ENCODE data around the gene ADNP. TPM values are rescaled to one million over a fixed set of nuclear protein-coding genes. Genes with fewer than 3 reads are reported as not detected.
A peak's percentile ranks its signal among the peaks of the same experiment; 100 is the strongest.

Gene ADNP
- total RNA-seq, 4 donors from 2014 or later = 29.2 to 47.5 (median 32.8) TPM

GRCh38 chr20:50929299-50930138 lies 1.7 kb downstream of the ADNP start:
- peak; percentile 77 for DNase-seq
- intact Hi-C loops (cut with DNase I) = loop anchor here (5.0 kb wide), 1 partner anchor 132 kb away; the partner anchor contains the start of gene BCAS4
- peaks cover 13 to 64% (median 27%) of the 10 kb centered on the region in 3 donors for H3K4me1 ChIP-seq

DNA sequence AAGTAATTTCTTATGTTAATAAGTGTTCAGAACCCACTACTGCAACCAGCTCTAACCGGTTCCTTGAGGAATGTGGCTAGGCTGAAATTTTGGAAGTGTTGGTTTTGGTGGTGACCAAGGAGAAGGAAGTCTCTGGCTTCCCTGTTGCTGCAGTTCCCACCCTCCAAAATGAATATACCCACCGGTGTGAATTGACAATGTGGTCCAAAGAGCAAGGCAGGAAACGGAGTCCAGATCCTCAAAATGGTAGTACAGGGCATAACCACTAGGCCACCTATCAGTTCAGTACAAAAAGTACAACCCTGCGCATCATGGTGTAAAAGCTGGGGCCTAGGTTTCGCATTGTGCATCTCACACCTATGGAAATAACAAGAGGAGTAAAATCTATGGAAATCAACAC lies 2.8 kb downstream of the ADNP start:
- H3K27ac ChIP-seq = peak overlapping the region; percentile 61 to 99 (median 94)
- WGBS, 2 donors = 61 to 69% methylated on average over 5 of the region's 5 CpGs
- peaks cover 13 to 74% (median 37%) of the 10 kb centered on the region in 3 donors for H3K4me1 ChIP-seq
- no peaks in the 10 kb centered on the region for H3K27me3 ChIP-seq
- DNase-seq = no peak
- H3K36me3 ChIP-seq = peaks cover 0 to 35% (median 0%) of the 10 kb centered on the region in 3 donors
- no peaks in the 10 kb centered on the region for H3K9me3 ChIP-seq
- intact Hi-C loops (cut with DNase I) = no loop called here
- TF ChIP-seq CTCF (IDR thresholded peaks at IDR 0.05) = peak in 1 of 6 experiments; percentile 28
- no peak for TF ChIP-seq POLR2A (IDR thresholded peaks at IDR 0.05)
- peak overlapping the region in 2 of 4 donors; percentile 84 to 90 for H3K4me3 ChIP-seq

More at GRCh38 chr20:50929299-50930138, 1.7 kb downstream of the ADNP start:
- H3K4me3 ChIP-seq = peak overlapping the region; percentile 84 to 91 (median 89)
- H3K27me3 ChIP-seq = no peaks in the 10 kb centered on the region
- TF ChIP-seq POLR2A (IDR thresholded peaks at IDR 0.05) (no peak), CTCF (IDR thresholded peaks at IDR 0.05) (peak; percentile 81 to 97 (median 91))
- peaks cover 0 to 37% (median 3%) of the 10 kb centered on the region in 3 donors for H3K36me3 ChIP-seq
- H3K27ac ChIP-seq = peak overlapping the region; percentile 90 to 99 (median 99)
- 4 to 8% methylated on average over 10 to 13 of the region's 13 CpGs for WGBS, 2 donors
- no peaks in the 10 kb centered on the region for H3K9me3 ChIP-seq

DNA sequence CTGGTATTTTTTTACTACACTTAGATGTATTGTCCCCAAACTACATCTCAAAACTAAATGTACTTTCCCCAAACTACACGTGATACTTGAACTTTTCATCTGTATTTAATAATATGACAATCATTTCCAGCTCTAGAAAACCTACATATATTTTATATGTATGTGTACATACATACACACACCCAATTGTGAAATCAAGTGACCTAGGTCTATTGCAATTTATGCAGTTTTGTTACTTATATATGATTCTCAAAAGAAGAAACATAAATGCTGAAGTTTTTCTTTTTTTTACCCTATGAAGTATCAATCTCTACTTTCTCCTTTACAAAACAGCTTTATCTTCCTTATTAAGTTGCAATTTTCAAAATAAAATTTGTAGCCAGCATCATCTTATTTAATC lies 4.7 kb downstream of the ADNP start:
- no peak for DNase-seq
- H3K27ac ChIP-seq = no peak overlapping the region
- WGBS, 2 donors = 26 to 29% methylated on average over 1 of the region's 1 CpG
- H3K4me3 ChIP-seq = no peak overlapping the region
- intact Hi-C loops (cut with DNase I) = no loop called here
- TF ChIP-seq POLR2A (IDR thresholded peaks at IDR 0.05) (no peak), CTCF (IDR thresholded peaks at IDR 0.05) (no peak)
- H3K36me3 ChIP-seq = peaks cover 0 to 39% (median 0%) of the 10 kb centered on the region in 3 donors
- H3K4me1 ChIP-seq = peaks cover 6 to 84% (median 41%) of the 10 kb centered on the region in 3 donors
- H3K27me3 ChIP-seq = no peaks in the 10 kb centered on the region
- no peaks in the 10 kb centered on the region for H3K9me3 ChIP-seq

DNA sequence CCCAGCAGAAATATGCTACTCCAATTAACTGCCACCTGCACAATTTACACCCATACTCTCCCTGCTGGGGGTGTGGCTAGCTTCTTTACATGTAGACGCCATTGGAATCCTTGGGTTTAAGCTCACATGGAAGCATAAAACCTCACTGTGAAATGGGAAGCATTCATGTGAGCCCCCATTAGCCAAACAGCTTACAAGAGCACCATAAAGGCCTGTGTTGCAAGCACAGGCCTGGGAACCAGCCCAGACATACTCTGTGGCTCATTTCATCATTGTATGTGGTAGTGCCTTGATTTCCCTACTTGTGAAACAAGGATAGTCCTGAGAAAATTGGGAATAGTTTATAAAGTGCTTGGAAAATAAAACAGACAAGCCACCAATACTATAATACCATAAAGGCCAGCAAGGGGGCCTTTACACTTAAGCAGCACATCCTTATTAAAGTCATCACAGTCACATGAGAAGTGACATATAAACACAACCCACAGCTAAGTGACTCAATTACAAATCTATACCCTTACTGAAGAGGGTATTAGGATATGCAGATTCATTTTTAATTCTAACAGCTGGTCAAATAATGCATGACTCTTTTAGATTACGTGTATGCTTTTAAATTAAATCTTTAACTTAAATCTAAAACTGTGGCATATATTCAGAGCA lies 6.8 kb downstream of the ADNP start:
- no peak for TF ChIP-seq POLR2A (IDR thresholded peaks at IDR 0.05)
- no peak for TF ChIP-seq CTCF (IDR thresholded peaks at IDR 0.05)
- intact Hi-C loops (cut with DNase I) = no loop called here
- no peak for DNase-seq
- H3K36me3 ChIP-seq = peaks cover 0 to 39% (median 0%) of the 10 kb centered on the region in 3 donors
- H3K9me3 ChIP-seq = no peaks in the 10 kb centered on the region
- peak overlapping the region in 1 of 4 donors; percentile 5 for H3K27ac ChIP-seq
- H3K4me3 ChIP-seq = no peak overlapping the region
- H3K4me1 ChIP-seq = peaks cover 4 to 100% (median 49%) of the 10 kb centered on the region in 3 donors
- 43 to 52% methylated on average over 2 of the region's 2 CpGs for WGBS, 2 donors
- no peaks in the 10 kb centered on the region for H3K27me3 ChIP-seq

All from esophagus squamous epithelium (tissue), 5 donors.